AG08396 (cell line): ENCODE results near the gene RGS19.
A peak's percentile ranks its signal among the peaks of the same experiment; 100 is the strongest.

Experiments
- DNase-seq: peaks from one replicate; pipeline ENCODE4 v3.0.0; 2012; ENCODE audit warnings: low spot score, mixed read lengths

RGS19 gene

DNA sequence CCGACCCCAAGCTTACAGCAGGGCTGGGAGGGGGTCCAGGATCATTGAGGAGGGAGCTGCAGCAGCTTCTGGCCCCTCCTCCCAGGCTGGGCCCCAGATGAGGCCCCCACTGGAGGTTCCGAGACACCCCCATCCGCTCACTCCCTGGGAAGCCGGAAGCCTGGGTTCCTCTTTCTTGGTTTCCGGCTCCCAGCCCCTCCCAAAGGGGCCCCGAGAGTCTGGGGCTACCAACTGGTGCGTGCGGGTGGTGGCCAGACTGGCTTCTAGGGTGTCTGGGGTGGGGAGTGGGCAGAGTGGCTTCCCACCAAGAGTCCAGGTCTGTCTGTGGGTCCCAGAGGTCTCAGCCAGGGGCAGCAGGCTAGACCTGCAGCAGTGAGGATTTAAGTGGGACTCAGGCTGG lies 2.2 kb downstream of the RGS19 start:
- no peak for DNase-seq

DNA sequence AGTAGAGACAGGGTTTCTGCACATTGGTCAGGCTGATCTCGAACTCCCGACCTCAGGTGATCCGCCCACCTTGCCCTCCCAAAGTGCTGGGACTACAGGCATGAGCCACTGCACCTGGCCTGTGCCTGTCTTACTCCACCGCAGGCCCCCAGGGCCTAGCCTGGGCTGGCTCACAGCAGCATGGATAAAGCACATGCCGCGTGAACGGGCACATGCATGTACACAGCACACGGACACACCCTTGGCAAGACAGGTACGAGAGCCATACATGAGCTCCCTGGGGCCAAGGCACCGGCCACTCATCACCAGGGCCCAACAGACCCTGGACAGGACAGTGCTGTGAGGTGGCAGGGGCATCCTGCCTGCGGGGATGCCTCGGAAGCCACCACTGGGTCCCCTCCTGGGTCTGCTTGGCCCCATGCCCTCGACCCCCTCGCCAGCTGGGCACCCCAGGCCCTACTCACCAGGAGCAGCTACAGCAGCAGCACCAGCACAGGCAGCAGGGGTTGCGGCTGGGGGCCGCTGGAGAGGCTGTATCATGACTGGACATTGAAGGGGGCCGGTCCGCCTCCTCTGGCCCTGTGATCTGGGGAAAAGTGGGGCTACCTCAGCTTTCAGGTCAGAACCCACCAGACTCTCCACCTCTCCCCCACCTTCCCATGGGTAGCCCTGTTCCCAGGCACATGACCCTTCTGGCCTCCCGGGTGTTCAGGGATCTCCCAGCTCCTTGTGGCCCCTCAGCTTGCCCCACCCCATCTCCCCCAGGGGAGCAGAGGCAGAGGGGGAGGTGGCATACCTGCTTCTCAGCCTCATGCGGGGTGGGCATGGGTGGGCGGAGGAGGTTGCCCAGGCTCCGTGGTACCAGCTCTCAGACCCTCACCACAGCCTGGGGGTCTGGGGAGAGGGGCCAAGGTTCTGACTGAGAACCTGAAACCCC lies 3.0 kb downstream of the RGS19 start:
- no peak for DNase-seq

DNA sequence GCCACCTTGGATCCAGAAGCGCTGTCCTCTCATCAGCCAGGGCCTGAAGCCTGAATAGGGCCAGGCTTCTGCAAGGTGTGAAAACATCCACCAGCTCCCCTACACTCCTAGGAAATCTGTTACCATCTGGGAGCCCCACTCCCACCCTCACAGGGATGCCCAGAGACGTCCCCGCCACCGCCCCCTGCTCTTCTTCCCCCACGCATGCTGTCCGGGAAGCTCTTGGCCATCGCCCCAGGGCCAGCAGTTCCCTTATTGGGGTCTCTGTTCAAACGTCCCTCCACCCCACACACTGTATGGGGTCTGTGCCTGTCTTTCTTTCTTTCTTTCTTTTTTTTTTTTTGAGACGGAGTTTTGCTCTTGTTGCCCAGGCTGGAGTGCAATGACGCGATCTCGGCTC lies 3.8 kb downstream of the RGS19 start:
- no peak for DNase-seq

GRCh38 chr20:64074963-64075362 lies 4.4 kb downstream of the RGS19 start:
- no peak for DNase-seq

DNA sequence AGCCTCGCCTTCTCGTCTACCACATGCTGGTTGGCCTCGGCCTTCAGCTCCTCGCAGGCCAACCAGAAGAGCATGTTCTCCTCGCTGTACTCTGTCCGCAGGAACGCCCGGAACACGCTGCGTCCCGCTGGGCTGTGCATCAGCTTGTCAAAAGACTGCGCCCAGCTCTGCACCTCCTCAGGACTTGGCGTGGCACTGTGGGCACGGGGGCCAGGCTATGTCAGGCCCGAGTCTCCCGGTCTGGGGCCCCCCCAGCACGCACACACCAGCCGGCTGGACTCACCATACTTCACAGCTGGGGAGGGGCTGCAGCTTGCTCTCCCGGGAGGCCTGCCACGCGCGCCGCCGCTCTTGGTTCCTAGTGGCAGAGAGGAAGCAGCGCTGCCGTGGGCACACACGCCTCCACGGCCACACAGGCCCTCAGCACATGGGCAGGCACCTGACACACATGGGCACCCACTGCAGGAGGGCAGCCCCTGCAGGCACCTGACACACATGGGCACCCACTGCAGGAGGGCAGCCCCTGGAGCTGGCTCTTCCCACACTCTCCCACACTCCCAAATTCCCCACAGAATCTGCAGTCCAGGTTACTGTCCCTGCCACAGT lies 5.0 kb downstream of the RGS19 start:
- no peak for DNase-seq

DNA sequence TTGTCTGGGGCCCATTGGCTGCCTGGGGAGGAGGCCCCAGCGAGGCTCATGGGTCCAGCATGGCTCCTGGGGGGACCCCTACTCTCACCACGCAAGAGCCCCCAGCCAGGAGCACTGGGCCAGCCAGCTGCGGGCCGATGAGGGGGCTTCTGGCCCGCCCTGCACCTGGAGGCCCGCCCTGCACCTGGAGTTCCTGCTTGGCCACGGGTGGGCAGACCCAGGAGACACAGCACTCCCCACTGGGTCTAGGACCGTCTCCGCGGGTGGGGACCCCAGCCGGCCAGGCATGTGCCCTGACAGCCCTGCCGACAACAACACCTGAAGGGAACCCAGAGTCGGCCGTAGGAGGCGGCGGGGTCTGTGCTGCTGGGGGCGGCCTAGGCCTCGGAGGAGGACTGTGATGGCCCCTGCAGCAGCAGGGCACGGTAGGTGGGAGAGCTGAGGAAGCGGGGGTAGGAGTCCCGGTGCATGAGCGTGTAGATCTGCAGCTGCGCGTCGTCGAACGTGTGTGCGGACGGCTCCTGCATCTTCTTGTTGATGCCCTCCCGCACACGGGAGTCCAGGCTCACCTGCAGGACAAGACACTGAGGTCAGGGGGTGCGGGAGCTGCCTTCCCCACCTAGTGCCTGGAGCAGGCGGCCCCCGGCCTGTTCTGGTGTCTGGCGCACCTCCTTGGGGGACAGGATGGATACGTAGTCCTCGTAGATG lies 5.7 kb downstream of the RGS19 start:
- DNase-seq, result no peak

DNA sequence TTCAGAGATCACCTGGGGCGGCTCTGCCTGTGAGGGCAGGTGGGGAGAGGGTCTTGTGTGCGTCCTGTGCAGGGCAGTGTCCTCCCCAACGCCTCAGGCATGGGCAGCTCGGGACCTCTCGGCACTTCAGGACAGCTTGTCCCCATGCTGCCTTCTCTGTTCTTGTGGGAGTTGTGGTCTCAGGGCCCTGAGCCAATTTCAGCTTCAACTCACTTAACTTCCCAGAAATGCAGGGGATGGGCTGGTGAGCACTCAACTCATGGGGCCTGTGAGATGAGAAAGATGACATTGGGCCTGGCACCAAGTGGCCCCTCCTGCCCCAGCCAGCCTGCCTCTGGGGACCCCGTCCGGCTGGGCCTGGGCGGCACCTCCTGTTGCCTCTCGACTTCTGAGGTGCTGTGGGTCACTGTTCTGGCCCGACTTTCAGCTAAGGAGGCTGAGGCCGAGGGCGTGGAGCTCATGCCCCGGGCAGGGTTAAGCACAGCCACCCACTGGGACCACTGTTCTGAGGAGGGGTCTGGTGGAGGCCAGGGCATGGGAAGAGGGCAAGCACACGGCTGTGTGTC lies 6.7 kb downstream of the RGS19 start:
- no peak for DNase-seq

DNA sequence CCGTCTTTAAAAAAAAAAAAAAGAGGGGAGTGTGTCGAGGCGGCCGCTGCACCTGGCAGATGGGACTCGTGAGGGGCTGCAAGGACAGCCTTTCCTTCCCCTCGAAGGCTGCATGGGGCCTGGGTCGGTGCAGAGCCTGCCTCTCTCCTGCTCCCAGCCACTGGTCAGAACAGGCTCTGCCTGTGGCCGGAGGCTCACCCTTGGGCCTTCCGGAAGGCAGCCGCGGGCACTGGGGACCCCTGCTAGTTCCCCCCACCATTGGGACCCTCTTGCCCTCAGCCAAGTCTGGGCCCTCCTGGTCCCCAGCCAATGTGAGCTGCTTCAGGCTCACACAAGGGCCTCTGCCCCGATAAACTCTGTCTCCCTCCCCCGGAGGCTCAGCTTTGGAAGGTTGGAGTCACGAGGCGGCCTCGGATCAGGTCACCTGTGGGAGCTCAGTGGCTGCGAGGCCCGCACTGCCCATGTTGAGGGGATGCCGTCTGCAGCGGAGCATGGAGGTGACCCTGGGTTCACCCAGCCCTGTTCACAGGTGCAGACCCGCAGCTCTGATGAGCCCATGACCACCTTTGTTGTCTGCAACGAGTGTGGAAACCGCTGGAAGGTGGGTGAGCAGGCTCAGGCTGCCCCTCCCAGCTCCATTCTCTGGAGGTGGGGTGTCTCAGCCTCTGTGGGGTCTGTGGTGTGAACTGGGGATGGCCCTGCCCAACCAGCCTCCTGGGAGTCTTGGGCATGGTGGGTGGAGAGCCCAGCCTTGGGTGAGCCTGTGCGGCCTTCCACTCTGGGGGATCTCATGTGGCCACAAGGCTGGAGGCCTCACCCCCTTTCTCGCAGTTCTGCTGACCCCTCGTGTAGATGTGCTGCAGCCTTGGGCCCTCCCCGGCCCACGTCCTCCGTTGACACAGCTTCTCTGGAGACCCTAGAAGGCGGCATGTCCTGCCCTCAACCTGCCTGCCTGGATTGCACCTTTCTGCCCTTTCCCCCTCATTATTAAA lies 7.7 kb downstream of the RGS19 start:
- DNase-seq, result no peak

DNA sequence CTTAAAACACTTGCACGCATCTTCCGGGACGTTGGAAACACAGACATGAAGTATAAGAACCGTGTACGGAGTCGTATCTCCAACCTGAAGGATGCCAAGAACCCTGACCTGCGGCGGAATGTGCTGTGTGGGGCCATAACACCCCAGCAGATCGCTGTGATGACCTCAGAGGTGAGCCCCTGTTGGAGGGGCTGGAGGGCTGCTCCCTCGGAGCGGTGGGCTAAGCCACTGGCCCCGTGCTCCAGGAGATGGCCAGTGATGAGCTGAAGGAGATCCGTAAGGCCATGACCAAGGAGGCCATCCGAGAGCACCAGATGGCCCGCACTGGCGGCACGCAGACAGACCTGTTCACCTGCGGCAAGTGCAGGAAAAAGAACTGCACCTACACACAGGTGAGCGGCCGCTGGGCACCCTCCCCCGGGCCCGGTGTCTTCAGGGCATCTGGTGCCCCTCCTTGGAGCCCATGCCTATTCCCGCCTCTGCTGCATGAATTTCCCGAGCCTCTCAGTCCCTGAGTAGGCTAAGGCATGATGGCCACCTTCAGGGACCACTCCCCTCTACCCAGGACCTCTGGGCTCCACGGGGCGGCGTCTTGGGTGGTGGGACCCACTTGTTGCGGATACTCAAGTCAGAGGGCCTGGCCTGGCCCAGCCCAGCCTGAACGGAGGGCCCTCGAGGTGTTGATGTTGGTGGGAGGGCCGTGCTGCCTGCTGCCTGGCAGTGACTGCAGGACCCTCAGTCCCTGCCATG lies 8.9 kb downstream of the RGS19 start:
- no peak for DNase-seq

- peak; percentile 67 for DNase-seq
These were observed 9.6 kb downstream of the RGS19 start for GRCh38 chr20:64069614-64070243.

DNA sequence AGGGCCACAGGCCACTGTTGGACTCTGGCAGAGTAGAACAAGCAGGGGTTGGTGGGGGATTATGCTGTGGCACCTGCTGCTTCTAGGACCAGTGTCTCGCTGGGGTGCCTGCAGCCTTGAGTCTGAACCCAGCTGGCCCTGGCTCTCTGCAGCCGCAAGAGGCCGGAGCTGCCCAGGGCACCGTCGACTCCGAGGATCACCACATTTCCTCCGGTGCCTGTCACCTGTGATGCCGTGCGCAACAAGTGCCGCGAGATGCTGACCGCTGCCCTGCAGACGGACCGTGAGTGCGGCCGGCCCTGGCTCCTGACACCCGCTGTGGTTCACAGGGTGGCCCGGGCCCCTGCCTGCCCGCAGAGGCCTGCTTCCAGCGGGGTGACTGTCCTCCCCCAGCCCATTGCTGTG lies 10.1 kb downstream of the RGS19 start:
- no peak for DNase-seq

- DNase-seq, result no peak
These were observed 10.7 kb downstream of the RGS19 start for GRCh38 chr20:64068386-64069208.

GRCh38 chr20:64067733-64068307 lies 11.5 kb downstream of the RGS19 start:
- no peak for DNase-seq

DNA sequence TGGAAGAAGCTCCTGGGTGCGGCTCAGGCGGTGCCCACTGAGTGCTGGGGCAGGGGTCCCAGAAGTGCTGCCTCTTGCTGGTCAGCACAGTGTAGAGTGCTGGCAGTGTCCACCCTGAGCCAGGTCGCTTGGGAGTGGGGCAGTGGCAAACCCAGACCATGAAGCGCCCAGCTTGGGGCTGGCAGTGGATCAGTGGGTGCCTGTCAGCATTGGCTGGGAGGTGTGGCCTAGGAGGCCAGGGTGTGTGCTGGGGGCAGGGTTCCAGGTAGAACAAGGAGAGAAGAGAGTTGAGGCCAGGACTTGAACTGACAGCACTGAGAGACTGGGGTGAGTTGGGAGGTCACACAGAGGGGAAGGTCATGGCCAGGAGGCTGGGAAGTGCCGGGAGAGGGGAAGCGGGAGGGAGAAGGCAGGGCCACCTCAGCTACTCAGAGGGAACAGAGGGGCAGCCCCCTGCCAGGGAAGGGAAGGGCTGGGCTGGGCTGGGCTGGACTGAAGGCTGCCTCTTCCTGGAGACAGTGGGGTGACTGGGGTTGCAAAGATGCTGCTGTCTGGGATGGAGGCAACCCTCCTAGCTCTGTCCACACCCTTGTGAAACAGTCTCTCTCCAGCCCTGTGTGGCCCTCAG lies 12.2 kb downstream of the RGS19 start:
- no peak for DNase-seq

- peak; percentile 86 for DNase-seq
These were observed 13.4 kb downstream of the RGS19 start for GRCh38 chr20:64065974-64066343.

DNA sequence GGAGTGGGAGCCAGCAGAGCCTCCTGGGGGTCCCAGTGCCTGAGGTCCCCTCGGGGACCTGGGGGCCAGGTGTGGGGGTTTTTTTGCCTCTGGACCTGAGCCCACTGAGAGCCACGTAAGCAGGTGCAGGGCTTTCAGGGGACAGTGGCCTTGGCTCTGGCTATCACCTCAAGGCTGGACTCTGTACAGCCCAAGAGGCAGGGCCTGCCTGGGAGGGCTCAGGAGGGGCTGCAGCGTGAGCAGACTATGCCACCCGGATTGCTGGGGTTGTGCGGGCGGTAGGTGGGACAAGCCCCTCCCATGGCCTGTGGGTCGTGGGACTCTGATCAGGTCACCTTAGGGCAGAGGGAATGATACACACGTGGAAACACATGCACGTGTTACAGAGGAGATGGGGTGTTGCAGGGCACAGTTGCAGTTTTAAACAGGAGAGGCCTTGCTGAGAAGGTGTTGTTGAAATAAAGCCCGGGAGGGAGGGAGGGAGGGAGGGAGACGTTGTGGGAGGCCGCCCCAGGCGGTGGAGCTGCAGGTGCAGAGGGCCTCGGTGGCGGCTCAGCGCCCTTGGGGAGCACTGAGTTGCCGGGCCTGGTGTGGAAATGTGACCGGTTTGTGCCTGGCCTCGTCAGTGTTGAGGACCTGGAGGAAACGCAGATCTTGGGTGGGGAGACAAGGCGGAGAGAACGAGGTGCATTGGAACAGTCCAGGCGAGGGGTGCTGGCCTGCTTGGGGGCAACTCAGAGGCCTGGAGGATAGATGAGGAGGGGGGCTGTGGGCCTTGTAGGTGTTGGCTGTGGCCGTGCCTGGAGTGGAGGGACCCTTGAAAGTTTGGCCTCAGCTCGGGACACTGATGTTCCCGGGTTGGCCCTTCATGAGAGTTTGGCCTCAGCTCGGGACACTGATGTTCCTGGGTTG lies 14.0 kb downstream of the RGS19 start:
- DNase-seq, result no peak

DNA sequence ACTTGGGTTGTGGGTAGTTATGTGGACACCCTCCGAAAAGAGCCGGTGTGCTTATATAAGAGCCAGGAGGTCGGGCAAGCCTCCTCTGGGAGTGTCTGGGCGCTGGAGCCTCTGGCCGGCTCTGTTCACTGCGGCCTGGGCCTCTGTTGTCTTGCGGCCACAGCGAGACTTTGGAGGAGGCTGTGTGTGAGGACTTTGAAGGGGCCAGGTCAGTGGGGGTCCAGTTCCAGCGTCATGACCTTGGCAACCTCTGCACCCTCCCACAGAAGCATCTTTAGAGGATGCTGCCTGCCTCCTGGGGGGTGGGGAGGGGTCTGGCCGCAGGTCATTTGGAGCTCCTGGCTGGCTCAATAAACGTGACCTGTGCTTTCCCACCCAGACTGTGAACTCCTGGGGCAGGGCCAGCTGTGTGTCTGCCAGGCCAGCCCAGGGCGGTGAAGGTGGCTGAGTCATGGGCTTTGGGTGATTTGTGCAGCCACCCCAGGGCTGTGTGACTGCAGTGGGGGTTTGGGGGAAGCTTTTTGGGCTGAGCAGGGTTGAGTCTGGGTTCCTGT lies 15.1 kb downstream of the RGS19 start:
- DNase-seq, result peak; percentile 89
